Mucosa of stomach (tissue), 1 donor: Measurements from ENCODE around the gene KDM3B.
"Not testable (repeated sequence)": the region's sequence is repeated elsewhere in the genome, so short reads cannot be mapped to it uniquely, and the experiment has no call there.

Experiments
- H3K27me3 ChIP-seq: one replicate; pipeline ENCODE4 v1.7.0; 2013; ENCODE audit warnings: mild to moderate bottlenecking, low read length; ENCODE audit not compliant: control insufficient read depth, insufficient read depth
- H3K36me3 ChIP-seq: one replicate; pipeline ENCODE4 v1.7.0; 2013; ENCODE audit warnings: low read length; ENCODE audit not compliant: control insufficient read depth, insufficient read depth
- H3K4me1 ChIP-seq: one replicate; pipeline ENCODE4 v1.7.0; 2013; ENCODE audit warnings: mild to moderate bottlenecking, low read length; ENCODE audit not compliant: control insufficient read depth, insufficient read depth
- H3K4me3 ChIP-seq: one replicate; pipeline ENCODE4 v1.7.0; 2013; ENCODE audit warnings: low read length
- H3K9ac ChIP-seq: one replicate; pipeline ENCODE4 v1.7.0; 2013; ENCODE audit warnings: mild to moderate bottlenecking, low read length, moderate library complexity
- H3K9me3 ChIP-seq: one replicate; pipeline ENCODE4 v1.7.0; 2013; ENCODE audit warnings: mild to moderate bottlenecking, low read length, moderate library complexity; ENCODE audit not compliant: control insufficient read depth
- donor health status: Pancreatic carcinoma.

The KDM3B gene, protein sequence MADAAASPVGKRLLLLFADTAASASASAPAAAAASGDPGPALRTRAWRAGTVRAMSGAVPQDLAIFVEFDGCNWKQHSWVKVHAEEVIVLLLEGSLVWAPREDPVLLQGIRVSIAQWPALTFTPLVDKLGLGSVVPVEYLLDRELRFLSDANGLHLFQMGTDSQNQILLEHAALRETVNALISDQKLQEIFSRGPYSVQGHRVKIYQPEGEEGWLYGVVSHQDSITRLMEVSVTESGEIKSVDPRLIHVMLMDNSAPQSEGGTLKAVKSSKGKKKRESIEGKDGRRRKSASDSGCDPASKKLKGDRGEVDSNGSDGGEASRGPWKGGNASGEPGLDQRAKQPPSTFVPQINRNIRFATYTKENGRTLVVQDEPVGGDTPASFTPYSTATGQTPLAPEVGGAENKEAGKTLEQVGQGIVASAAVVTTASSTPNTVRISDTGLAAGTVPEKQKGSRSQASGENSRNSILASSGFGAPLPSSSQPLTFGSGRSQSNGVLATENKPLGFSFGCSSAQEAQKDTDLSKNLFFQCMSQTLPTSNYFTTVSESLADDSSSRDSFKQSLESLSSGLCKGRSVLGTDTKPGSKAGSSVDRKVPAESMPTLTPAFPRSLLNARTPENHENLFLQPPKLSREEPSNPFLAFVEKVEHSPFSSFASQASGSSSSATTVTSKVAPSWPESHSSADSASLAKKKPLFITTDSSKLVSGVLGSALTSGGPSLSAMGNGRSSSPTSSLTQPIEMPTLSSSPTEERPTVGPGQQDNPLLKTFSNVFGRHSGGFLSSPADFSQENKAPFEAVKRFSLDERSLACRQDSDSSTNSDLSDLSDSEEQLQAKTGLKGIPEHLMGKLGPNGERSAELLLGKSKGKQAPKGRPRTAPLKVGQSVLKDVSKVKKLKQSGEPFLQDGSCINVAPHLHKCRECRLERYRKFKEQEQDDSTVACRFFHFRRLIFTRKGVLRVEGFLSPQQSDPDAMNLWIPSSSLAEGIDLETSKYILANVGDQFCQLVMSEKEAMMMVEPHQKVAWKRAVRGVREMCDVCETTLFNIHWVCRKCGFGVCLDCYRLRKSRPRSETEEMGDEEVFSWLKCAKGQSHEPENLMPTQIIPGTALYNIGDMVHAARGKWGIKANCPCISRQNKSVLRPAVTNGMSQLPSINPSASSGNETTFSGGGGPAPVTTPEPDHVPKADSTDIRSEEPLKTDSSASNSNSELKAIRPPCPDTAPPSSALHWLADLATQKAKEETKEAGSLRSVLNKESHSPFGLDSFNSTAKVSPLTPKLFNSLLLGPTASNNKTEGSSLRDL (N-terminal part only)

DNA sequence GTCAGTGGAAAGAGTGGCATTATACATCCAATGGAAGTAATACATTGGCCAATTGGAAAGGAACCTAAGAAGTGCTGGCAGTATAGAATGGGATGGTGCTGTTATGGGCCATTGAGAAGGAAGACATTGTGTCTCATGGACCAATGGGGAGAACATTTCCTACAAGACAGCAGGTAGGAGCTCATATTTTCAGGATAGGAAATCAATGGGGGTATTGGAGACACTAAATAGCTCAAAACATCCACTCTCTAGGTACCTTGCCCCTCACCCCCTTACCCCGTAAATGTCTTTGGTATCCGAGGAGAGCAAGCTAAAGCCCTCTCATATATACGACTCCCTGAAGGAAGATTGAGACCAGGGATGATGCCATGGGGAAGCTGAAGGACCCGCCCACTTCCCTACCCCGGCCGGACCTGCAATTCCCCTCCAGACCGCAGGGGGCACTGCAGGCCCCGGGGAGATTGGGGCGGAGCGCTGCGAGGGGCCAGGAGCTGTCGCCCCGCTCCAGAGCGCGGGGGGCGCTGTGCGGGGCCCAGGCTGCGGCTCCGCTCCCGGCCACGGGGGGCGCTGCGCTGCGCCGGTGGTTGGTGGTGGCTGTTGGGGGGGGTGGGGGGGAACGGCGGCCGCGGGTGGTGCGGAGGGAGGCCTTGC is at the start of gene KDM3B:
TSS of gene KDM3B (plus strand) at position 615 of the 651 bp plus-strand sequence. CDS start 111 bp downstream, outside the sequence.
- H3K9ac ChIP-seq, result peak within 1 kb of the TSS; percentile 99
- H3K27me3 ChIP-seq, result no peaks in the 10 kb centered on the region
- H3K9me3 ChIP-seq, result no peaks in the 10 kb centered on the region
- H3K4me3 ChIP-seq, result peak within 1 kb of the TSS; percentile 62
- peaks cover 9% of the 10 kb centered on the region for H3K4me1 ChIP-seq
- peaks cover 2% of the 10 kb centered on the region for H3K36me3 ChIP-seq

GRCh38 chr5:138303372-138303771 is 49.1 kb upstream of the KDM3B start:
- H3K9ac ChIP-seq, result no peak overlapping the region
- H3K36me3 ChIP-seq, result no peaks in the 10 kb centered on the region
- no peaks in the 10 kb centered on the region for H3K27me3 ChIP-seq
- H3K4me1 ChIP-seq, result no peaks in the 10 kb centered on the region
- no peak overlapping the region for H3K4me3 ChIP-seq
- no peaks in the 10 kb centered on the region for H3K9me3 ChIP-seq

- Histone ChIP-seq H3K9me3 (no peaks in the 10 kb centered on the region), H3K4me1 (no peaks in the 10 kb centered on the region), H3K4me3 (no peak overlapping the region), H3K27me3 (no peaks in the 10 kb centered on the region), H3K9ac (no peak overlapping the region), H3K36me3 (no peaks in the 10 kb centered on the region)
Observed at GRCh38 chr5:138305797-138306196, 46.7 kb upstream of the KDM3B start.

GRCh38 chr5:138315751-138316278 is 36.7 kb upstream of the KDM3B start:
- H3K4me1 ChIP-seq, result no peaks in the 10 kb centered on the region
- no peaks in the 10 kb centered on the region for H3K9me3 ChIP-seq
- no peaks in the 10 kb centered on the region for H3K27me3 ChIP-seq
- H3K36me3 ChIP-seq, result no peaks in the 10 kb centered on the region
- no peak overlapping the region for H3K9ac ChIP-seq
- H3K4me3 ChIP-seq, result no peak overlapping the region

DNA sequence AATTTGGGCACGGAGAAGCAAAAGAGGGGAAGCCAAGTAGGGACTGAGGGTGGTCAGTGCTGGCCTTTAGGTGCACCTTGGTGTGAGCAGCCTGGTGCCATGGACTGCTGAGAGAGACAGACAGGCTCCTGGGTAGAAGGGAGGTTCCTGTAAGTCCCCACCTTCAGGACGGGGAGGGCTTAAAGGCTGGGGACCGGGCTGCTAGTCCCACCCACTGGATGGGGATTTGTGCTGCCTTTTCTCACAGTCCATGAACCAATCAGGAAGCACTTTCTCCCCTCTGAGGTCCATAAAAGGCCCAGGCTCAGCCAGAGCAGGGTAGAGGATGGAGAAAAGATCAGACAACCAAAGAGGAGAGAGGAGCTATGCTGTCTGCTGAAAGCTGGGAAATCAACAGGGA is 36.1 kb upstream of the KDM3B start:
- H3K36me3 ChIP-seq, result no peaks in the 10 kb centered on the region
- H3K9ac ChIP-seq, result no peak overlapping the region
- no peaks in the 10 kb centered on the region for H3K9me3 ChIP-seq
- no peaks in the 10 kb centered on the region for H3K27me3 ChIP-seq
- no peaks in the 10 kb centered on the region for H3K4me1 ChIP-seq
- no peak overlapping the region for H3K4me3 ChIP-seq

DNA sequence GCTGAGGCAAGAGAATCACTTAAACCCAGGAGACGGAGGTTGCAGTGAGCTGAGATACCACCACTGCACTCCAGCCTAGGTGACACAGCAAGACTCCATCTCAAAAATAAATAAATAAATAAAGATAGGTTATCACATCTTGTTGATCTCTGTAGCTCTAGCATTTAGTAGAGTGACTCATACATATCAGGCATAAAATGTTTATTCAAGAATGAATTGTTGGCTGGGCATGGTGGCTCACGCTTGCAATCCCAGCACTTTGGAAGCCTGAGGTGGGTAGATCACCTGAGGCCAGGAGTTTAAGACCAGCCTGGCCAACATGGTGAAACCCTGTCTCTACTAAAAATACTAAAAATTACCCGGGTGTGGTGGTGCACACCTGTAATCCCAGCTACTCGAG is 34.3 kb upstream of the KDM3B start:
- not testable (repeated sequence) for H3K9ac ChIP-seq, H3K9me3 ChIP-seq, H3K27me3 ChIP-seq, H3K36me3 ChIP-seq, H3K4me1 ChIP-seq, H3K4me3 ChIP-seq

DNA sequence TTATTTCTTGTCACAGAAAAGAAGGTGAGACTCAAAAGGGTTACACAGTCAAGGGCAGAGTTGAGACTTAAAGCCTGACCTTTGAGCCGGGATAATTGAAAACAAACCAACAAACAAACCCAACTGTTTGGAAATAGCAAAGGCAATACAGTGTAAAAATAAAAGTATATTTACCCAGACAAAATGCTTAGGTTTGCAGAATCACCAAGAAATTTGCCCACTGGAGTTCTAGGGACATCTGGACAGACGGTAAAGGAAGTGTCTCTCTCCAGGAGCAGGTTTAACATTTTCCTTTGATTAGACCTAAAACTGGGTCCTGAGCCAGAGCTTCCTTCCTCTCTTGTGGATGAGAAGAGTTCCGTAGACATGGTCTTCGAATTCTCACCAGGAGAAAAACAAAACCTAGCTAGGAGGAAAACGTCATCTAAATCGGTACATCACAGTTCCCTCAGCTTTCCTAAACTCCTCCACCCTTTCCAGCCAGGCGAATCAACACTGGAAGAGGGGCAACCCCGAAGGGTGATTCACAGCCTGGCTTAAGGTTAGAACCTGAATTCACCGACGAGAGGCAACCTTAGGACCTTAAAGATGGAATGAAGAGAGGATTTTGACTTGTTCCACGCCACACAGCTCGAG is 21.6 kb upstream of the KDM3B start:
- Histone ChIP-seq H3K4me3 (peak overlapping the region; percentile 3), H3K9me3 (no peaks in the 10 kb centered on the region), H3K4me1 (peaks cover 11% of the 10 kb centered on the region), H3K36me3 (no peaks in the 10 kb centered on the region), H3K9ac (peak overlapping the region; percentile 12), H3K27me3 (no peaks in the 10 kb centered on the region)

DNA sequence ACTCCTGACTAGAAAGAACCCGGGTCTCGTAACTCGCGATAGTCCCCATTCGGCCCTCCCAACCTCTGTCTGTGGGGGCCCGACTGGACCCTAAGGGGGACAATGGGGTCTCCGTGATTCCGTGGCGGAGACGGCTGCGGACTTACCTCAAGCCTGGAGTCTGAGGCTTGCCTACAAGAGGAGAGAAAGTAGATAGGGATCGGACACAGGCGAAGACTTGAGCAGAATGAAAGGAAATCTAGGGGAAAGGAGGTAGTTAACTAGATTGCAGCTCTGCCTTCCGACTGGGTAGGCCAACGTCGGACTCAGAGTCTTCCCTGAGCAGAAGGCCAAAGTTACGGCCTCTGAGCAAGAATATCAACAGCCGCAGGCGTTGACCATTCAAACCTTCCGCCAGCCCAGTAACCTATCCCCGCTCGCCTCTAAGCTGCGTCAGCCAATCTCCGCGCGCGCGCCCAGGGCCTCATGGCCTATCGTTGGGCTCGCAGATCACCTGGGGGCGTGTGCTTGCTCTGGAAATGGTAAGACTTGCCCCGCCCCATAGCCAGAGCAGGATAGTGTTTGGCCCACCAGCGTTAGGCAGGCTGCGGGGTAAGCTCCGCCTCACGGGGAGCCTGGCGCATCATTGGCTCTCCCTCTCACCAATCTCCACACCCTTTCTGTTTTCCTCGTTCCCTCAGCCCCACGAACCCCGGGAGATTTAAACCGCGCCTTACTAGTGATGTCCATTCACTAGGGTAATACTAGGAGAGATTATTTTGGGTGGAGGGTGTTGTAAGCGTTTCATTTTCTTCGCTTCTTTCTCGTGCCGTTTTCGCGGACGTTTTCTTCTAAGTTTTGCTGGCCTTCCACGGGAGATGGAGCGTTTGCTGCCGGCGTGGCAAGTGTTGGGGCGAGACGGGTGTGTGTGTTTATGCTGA is 20.8 kb upstream of the KDM3B start, which contains the start of gene CDC25C:
TSS of gene CDC25C (minus strand) at position 356 of the 920 bp plus-strand sequence. CDS start 624 bp downstream, outside the sequence.
- Histone ChIP-seq H3K9ac (peak within 1 kb of the TSS; percentile 12), H3K9me3 (no peaks in the 10 kb centered on the region), H3K4me1 (peaks cover 11% of the 10 kb centered on the region), H3K36me3 (no peaks in the 10 kb centered on the region), H3K4me3 (peak within 1 kb of the TSS; percentile 27), H3K27me3 (no peaks in the 10 kb centered on the region)

GRCh38 chr5:138334867-138335447 is 17.5 kb upstream of the KDM3B start:
- Histone ChIP-seq H3K4me3 (no peak overlapping the region), H3K36me3 (no peaks in the 10 kb centered on the region), H3K9ac (no peak overlapping the region), H3K4me1 (peaks cover 21% of the 10 kb centered on the region), H3K9me3 (no peaks in the 10 kb centered on the region), H3K27me3 (no peaks in the 10 kb centered on the region)
